A549 treated with GW870086 at 1 μM for 4 hours (cell line): ENCODE measurements around the gene ADAM11. TPM values are rescaled to one million over a fixed set of nuclear protein-coding genes. Genes with fewer than 3 reads are reported as not detected.

ENCODE experiments used
- total RNA-seq: library from RNA; stranded (reverse); fragments of 200-300 nt; extraction: Qiagen RNA extraction; gene quantifications from 5 replicates; pipeline ENCODE4 v1.2.3, GENCODE V29; 2022; ENCODE audit warnings: low read depth

Gene ADAM11
- 1.2 to 2.0 TPM (median 1.8 TPM) in 5 replicates for total RNA-seq

GRCh38 chr17:44758414-44759085 lies at the start of gene ADAM11:
TSS of gene ADAM11 (plus strand) at chr17:44758988. CDS start at chr17:44759200, 212 bp downstream.

GRCh38 chr17:44829523-44830358 lies 71.0 kb downstream of the ADAM11 start, which contains the start of gene GJC1:
TSS of gene GJC1 (minus strand) at chr17:44830287. CDS start at chr17:44805817, 24,470 bp downstream.

Other genes starting within 250 kb of the ADAM11 start
- 26.0 to 31.3 TPM (median 27.9 TPM) in 5 replicates for gene FZD2, start 201.5 kb upstream of the ADAM11 start, total RNA-seq
- 1.3 to 3.7 TPM (median 2.4 TPM) in 5 replicates for gene MEIOC, start 102.5 kb upstream of the ADAM11 start, total RNA-seq
- gene CCDC43, start 69.2 kb upstream of the ADAM11 start, total RNA-seq, result 24.7 to 36.7 TPM (median 30.0 TPM) in 5 replicates
- gene DBF4B, start 50.3 kb upstream of the ADAM11 start, total RNA-seq, result 19.9 to 27.8 TPM (median 23.4 TPM) in 5 replicates
- 24.6 to 30.7 TPM (median 28.3 TPM) in 5 replicates for gene GJC1, start 71.3 kb downstream of the ADAM11 start, total RNA-seq
- gene HIGD1B, start 88.9 kb downstream of the ADAM11 start, total RNA-seq, result not detected in 5 replicates
- 143 to 164 TPM (median 147 TPM) in 5 replicates for gene EFTUD2, start 140.5 kb downstream of the ADAM11 start, total RNA-seq
- 0.70 to 1.0 TPM (median 0.98 TPM) in 5 replicates for gene GFAP, start 156.5 kb downstream of the ADAM11 start, total RNA-seq
- 28.5 to 39.8 TPM (median 35.4 TPM) in 5 replicates for gene KIF18B, start 188.8 kb downstream of the ADAM11 start, total RNA-seq
- gene C1QL1, start 209.3 kb downstream of the ADAM11 start, total RNA-seq, result 17.0 to 30.5 TPM (median 28.7 TPM) in 5 replicates